Cardiac fibroblast (primary cell): Measurements from ENCODE around the gene GALNT17.

ENCODE experiments used
- DNase-seq, 2 donors: peaks; one replicate each; pipeline versions ENCODE4 v3.0.0 to v3.0.0-alpha.2; 2010; ENCODE audit warnings: low read depth in 2 of 2
- H3K4me3 ChIP-seq, 2 donors: replicated peaks in 1 of 2; 1 replicate in 1 of 2; 2 replicates in 1 of 2; pipeline ENCODE4 v1.5.1; 2011; ENCODE audit warnings: low read depth in 2 of 2, low read length in 2 of 2, mild to moderate bottlenecking in 2 of 2, moderate library complexity in 1 of 2
- CTCF ChIP-seq: IDR thresholded peaks from one replicate; pipeline ENCODE4 v1.5.1; 2011; ENCODE audit warnings: low read depth, mild to moderate bottlenecking, low read length, inconsistent platforms

The GALNT17 gene

GRCh38 chr7:71419546-71420337 is 287.8 kb downstream of the GALNT17 start:
- TF ChIP-seq CTCF = no peak
- no peak overlapping the region for H3K4me3 ChIP-seq
- no peak for DNase-seq

- no peak for TF ChIP-seq CTCF
- no peak overlapping the region for H3K4me3 ChIP-seq
- no peak for DNase-seq
Observed at GRCh38 chr7:71422104-71422503, 290.2 kb downstream of the GALNT17 start.

- DNase-seq = peak in 1 of 2 donors; percentile 1
Observed at GRCh38 chr7:71424166-71425035, 292.5 kb downstream of the GALNT17 start.

GRCh38 chr7:71429083-71429482 is 297.1 kb downstream of the GALNT17 start:
- H3K4me3 ChIP-seq = no peak overlapping the region
- TF ChIP-seq CTCF = no peak
- DNase-seq = no peak

More at GRCh38 chr7:71424166-71425035, 292.5 kb downstream of the GALNT17 start:
- H3K4me3 ChIP-seq = no peak overlapping the region
- TF ChIP-seq CTCF = no peak

GRCh38 chr7:71430246-71430645 is 298.3 kb downstream of the GALNT17 start:
- no peak overlapping the region for H3K4me3 ChIP-seq
- no peak for DNase-seq
- no peak for TF ChIP-seq CTCF

GRCh38 chr7:71439321-71439720 is 307.4 kb downstream of the GALNT17 start:
- no peak overlapping the region for H3K4me3 ChIP-seq
- no peak for TF ChIP-seq CTCF
- no peak for DNase-seq
